Aorta (tissue), 5 donors: ENCODE results near the gene NR6A1. TPM values are rescaled to one million over a fixed set of nuclear protein-coding genes. Genes with fewer than 3 reads are reported as not detected.
"Not testable (repeated sequence)": the region's sequence is repeated elsewhere in the genome, so short reads cannot be mapped to it uniquely, and the experiment has no call there.

ENCODE experiments used
- ATAC-seq: fragments of 200-7000 bp; cut with Tn5 transposase; one replicate; pipeline ENCODE4 v1.9.1; 2022; ENCODE audit warnings: moderate library complexity; ENCODE audit not compliant: low FRiP score
- DNase-seq, 2 donors: peaks; one replicate each; pipeline ENCODE4 v3.0.0-alpha.2; 2020
- H3K27ac ChIP-seq, 2 donors: one replicate each; pipeline ENCODE4 v1.5.1; 2013; ENCODE audit warnings: low read length in 2 of 2, mild to moderate bottlenecking in 2 of 2, moderate library complexity in 2 of 2, control low read depth in 1 of 2, inconsistent platforms in 1 of 2, low read depth in 1 of 2
- H3K27me3 ChIP-seq, 2 donors: one replicate each; pipeline ENCODE4 v1.6.1; 2013; ENCODE audit warnings: control low read depth in 1 of 2, low read length in 1 of 2, mild to moderate bottlenecking in 1 of 2, moderate library complexity in 1 of 2; ENCODE audit not compliant: insufficient read depth in 2 of 2, control insufficient read depth in 1 of 2
- H3K36me3 ChIP-seq, 2 donors: one replicate each; pipeline ENCODE4 v1.6.1; 2013; ENCODE audit warnings: control low read depth in 1 of 2, low read length in 1 of 2, mild to moderate bottlenecking in 1 of 2; ENCODE audit not compliant: insufficient read depth in 2 of 2, control insufficient read depth in 1 of 2
- H3K4me1 ChIP-seq, 2 donors: one replicate each; pipeline ENCODE4 v1.6.1; 2013; ENCODE audit warnings: low read length in 2 of 2, control low read depth in 1 of 2, mild to moderate bottlenecking in 1 of 2, moderate library complexity in 1 of 2; ENCODE audit not compliant: insufficient read depth in 2 of 2, control insufficient read depth in 1 of 2
- H3K4me3 ChIP-seq, 2 donors: one replicate each; pipeline ENCODE4 v1.5.1; 2013; ENCODE audit warnings: low read length in 2 of 2, control low read depth in 1 of 2, mild to moderate bottlenecking in 1 of 2
- H3K9me3 ChIP-seq: one replicate; pipeline ENCODE4 v1.6.1; 2013; ENCODE audit warnings: mild to moderate bottlenecking, low read length; ENCODE audit not compliant: control insufficient read depth
- WGBS, 2 donors: extraction: QIAGEN DNeasy Blood & Tissue Kit; methylation state at CpG; one replicate each; pipeline ENCODE4 v1.1.7; 2013; 5-methylcytosine and 5-hydroxymethylcytosine counted together
- intact Hi-C, 2 donors: fragments of 100-400 bp; cut with DNase I; formaldehyde crosslinking; loops; one replicate each; pipeline versions ENCODE4 v1.14.2 to v1.15.0; 2022
- polyA plus RNA-seq, 2 donors: library from polyadenylated mRNA; stranded (reverse); fragments of 200-250 nt; gene quantifications; one replicate each; pipeline ENCODE4 v1.2.3, GENCODE V29; 2013
- total RNA-seq, 2 donors: library from RNA; stranded (reverse); fragmentation: NEBNext Ultra II Directional; extraction: Animal tissue kit (Norgen Biotek cat#: 25700); gene quantifications; one replicate each; pipeline ENCODE4 v1.2.1, GENCODE V29; 2021
- donor health status: healthy with polysubstance abuse.
- donor health status: Bipolar disorder and iron deficiency.
- donor health status: DM: no; HTN: no; CAD: no.
- donor health status: DM: no; HTN: no; CAD: no.
- donor health status: DM: yes; HTN: yes; CAD: no.

Gene NR6A1
- total and polyA plus RNA-seq, 4 donors, result 0.26 to 1.6 (median 0.46) TPM

DNA sequence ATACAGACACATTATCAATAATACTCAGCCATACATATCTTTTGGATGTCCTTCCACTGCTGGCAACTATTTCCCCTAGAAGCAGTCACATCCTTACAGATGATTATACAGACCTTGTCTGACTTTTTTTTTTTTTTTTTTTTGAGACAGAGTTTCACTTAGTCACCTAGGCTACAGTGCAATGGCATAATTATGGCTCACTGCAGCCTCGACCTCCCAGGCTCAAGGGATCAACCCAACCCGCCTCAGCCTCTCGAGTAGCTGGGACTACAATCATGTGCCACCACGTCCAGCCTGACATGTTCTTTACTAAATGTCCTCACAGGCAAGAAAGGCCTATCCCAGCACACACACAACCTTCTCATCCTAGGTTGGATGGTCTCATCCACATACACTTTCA lies 24.0 kb downstream of the NR6A1 start:
- intact Hi-C loops, result no loop called here
- 79 to 81% methylated on average over 4 of the region's 4 CpGs for WGBS, 2 donors
- no peak overlapping the region for H3K27ac ChIP-seq
- peaks cover 0 to 2% of the 10 kb centered on the region in 2 donors for H3K27me3 ChIP-seq
- H3K36me3 ChIP-seq, result no peaks in the 10 kb centered on the region
- ATAC-seq, result no peak
- no peak overlapping the region for H3K4me3 ChIP-seq
- H3K4me1 ChIP-seq, result no peaks in the 10 kb centered on the region
- no peak for DNase-seq
- no peaks in the 10 kb centered on the region for H3K9me3 ChIP-seq

DNA sequence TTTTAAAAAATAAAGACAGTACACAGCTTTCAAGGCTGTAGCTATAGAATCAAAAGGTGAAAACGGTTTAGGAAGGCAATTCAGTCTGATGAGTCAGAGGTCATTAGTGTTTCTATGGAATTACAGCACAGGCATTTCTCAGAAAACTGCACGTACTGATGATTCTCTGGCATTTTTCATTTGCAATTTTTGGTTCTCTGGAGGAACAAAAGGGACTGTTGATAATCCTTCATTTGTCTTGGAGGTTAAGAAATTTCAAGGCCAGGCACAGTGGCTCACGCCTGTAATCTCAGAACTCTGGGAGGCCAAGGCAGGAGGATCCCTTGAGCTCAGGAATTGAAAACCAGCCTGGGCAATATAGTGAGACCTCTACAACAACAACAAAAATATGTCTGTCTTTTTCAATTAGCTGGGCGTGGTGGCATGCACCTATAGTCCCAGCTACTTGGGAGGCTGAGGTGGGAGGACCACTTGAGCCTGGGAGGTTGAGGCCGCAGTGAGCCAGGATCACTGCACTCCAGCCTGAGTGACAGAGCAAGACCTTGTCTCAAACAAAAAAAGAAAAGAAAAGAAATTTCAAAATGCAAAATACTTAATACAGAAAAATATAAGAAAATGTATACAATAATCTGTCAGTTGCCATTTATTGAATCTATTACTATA lies 27.3 kb downstream of the NR6A1 start:
- Histone ChIP-seq H3K27me3 (peaks cover 0 to 2% of the 10 kb centered on the region in 2 donors), H3K36me3 (no peaks in the 10 kb centered on the region), H3K9me3 (no peaks in the 10 kb centered on the region), H3K27ac (no peak overlapping the region), H3K4me1 (no peaks in the 10 kb centered on the region), H3K4me3 (no peak overlapping the region)
- 86 to 87% methylated on average over 5 of the region's 5 CpGs for WGBS, 2 donors
- intact Hi-C loops, result no loop called here
- ATAC-seq (no peak), DNase-seq (no peak)

DNA sequence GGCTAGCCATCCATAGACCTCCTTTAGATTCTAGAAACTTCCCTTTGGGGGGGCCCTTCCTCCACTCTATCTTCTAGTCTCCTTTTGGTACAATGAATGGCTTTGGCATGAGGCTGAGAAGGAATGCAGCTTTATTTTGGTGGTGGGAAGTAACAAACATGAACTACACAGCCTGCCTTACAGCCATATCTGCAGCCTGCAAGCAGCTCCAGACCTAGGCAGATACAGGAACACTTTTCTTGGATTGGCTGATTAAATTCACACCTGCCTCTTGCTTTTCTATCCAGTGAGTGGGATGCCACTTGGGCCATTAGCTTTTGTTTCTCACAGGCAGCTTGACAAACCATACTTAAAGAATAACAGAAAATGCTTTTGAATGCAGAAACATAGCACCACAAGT lies 28.2 kb downstream of the NR6A1 start:
- DNase-seq (no peak), ATAC-seq (no peak)
- intact Hi-C loops, result no loop called here
- Histone ChIP-seq H3K4me3 (no peak overlapping the region), H3K27ac (no peak overlapping the region), H3K9me3 (no peaks in the 10 kb centered on the region), H3K4me1 (no peaks in the 10 kb centered on the region), H3K36me3 (no peaks in the 10 kb centered on the region), H3K27me3 (peaks cover 0 to 2% of the 10 kb centered on the region in 2 donors)

DNA sequence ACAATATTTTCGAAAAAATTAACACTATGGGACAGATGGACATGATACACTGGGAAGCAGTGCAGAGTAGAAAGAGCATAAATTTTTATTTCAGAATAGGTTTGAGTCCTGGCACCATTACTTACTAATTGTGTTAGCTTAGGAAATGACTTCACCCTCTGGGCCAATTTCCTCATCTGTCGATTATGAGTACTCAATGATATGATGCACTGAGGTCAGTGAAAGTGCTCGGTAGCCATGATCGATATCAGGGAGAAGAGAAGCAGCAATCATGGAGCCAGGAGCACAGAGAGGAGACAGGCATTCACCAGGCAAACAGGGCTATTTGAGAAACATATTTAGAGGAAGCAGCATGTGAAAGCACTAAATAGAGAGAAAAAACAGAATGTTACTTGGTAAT lies 29.4 kb downstream of the NR6A1 start:
- Histone ChIP-seq H3K4me1 (no peaks in the 10 kb centered on the region), H3K27ac (no peak overlapping the region), H3K36me3 (no peaks in the 10 kb centered on the region), H3K4me3 (no peak overlapping the region), H3K9me3 (no peaks in the 10 kb centered on the region), H3K27me3 (no peaks in the 10 kb centered on the region)
- intact Hi-C loops, result no loop called here
- 84 to 90% methylated on average over 4 of the region's 4 CpGs for whole genome bisulfite sequencing, 2 donors
- no peak for ATAC-seq
- no peak for DNase-seq

DNA sequence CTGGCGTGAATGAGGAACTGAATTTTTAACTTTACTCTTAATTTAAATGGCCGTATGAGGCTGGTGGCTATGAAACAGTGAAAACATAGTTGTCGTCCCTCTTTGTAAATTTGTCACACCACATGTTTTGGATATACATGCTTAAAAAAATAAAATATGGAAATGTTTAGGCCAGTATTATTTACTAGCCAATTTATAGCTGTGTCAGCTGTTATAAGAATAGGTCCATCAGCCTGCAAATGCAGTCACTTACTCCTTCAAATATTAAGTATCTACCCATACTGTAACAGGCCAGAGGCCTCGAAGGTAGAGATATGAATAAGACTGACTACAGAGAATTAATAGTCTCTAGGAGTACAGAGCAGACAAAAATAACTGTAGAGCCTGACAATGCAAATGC lies 30.0 kb downstream of the NR6A1 start:
- intact Hi-C loops, result no loop called here

DNA sequence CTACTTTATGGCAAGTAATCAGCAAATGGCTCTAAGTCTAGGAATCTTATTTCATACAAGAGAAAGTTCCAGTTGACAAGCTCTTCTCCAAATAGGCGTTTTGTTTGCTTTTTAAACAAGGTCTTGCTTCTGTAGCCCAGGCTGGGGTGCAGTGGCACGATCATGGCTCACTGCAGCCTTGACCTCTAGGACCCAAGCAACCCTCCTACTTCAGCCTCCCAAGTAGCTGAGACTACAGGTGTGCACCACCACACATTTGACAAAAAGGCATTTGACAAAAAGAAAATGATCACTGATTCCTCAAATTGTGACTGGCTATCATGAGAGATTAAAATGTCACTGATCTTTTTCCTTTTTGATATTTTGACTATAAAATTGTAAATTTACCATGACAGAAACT lies 31.8 kb downstream of the NR6A1 start:
- Histone ChIP-seq H3K27me3 (no peaks in the 10 kb centered on the region), H3K36me3 (no peaks in the 10 kb centered on the region), H3K9me3 (no peaks in the 10 kb centered on the region), H3K27ac (no peak overlapping the region), H3K4me1 (no peaks in the 10 kb centered on the region), H3K4me3 (no peak overlapping the region)
- DNase-seq, result no peak
- 85 to 88% methylated on average over 2 of the region's 2 CpGs for WGBS, 2 donors
- intact Hi-C loops, result no loop called here
- ATAC-seq, result no peak

More for the DNA sequence above, 30.0 kb downstream of the NR6A1 start:
- H3K27ac ChIP-seq, result no peak overlapping the region
- no peak for ATAC-seq
- no peak for DNase-seq
- 91% methylated on average over 4 of the region's 4 CpGs for WGBS, 2 donors
- no peaks in the 10 kb centered on the region for H3K4me1 ChIP-seq
- H3K27me3 ChIP-seq, result no peaks in the 10 kb centered on the region
- H3K36me3 ChIP-seq, result no peaks in the 10 kb centered on the region
- no peaks in the 10 kb centered on the region for H3K9me3 ChIP-seq
- no peak overlapping the region for H3K4me3 ChIP-seq

DNA sequence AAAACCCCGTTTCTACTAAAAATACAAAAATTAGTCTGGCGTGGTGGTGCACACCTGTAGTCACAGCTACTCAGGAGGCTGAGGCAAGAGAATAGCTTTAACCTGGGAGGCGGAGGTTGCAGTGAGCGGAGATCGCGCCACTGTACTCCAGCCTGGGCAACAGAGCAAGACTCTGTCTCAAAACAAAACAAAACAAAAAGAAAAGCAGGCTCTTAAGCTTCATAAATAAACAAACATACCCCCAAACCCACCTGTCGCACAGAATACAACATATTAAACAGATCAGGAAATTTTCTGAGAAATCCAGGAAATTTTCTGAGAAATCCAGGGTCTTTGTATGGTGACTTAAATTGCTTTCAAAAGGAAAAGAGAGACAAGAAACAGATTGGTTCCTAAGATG lies 33.0 kb downstream of the NR6A1 start:
- not testable (repeated sequence) for ATAC-seq, H3K4me3 ChIP-seq, H3K36me3 ChIP-seq

DNA sequence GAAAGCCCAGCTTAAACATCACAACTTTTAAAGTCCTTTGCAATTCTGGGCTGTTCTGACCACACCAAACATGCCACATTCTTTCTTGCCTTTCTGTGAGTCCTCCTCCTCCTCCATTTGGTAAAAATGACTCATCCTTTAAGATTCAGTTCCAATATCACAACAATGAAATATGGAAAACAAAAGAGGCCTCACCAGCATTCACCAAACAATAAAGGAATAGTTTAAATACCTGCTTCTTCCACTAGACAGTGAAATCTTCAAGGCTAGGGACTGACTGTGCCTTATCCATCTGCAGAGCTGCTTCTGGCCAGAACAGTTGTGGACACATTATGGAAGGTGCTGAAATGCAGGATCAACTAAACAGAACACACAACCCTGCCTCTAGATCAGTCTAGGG lies 36.0 kb downstream of the NR6A1 start:
- no peaks in the 10 kb centered on the region for H3K36me3 ChIP-seq
- intact Hi-C loops, result no loop called here
- H3K27ac ChIP-seq, result no peak overlapping the region
- H3K9me3 ChIP-seq, result no peaks in the 10 kb centered on the region
- no peaks in the 10 kb centered on the region for H3K27me3 ChIP-seq
- no peak overlapping the region for H3K4me3 ChIP-seq
- DNase-seq, result no peak
- ATAC-seq, result no peak
- H3K4me1 ChIP-seq, result no peaks in the 10 kb centered on the region

More for the DNA sequence above, 33.0 kb downstream of the NR6A1 start:
- WGBS, 2 donors, result 97 to 98% methylated on average over 7 of the region's 7 CpGs
- H3K27ac ChIP-seq, H3K4me1 ChIP-seq, H3K27me3 ChIP-seq, DNase-seq, H3K9me3 ChIP-seq, intact Hi-C loops: not testable (repeated sequence)

DNA sequence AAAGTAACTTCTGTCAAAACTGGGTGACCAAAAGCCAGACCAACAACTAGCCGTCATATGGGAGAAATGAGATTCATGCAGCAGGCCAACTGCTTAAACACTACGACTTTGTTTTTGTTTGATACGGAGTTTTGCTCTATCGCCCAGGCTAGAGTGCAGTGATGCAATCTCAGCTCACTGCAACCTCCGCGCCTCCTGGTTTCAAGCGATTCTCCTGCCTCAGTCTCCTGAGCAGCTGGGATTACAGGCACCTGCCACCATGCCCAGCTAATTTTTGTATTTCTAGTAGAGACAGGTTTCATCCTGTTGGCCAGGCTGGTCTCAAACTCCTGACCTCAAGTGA lies 36.4 kb downstream of the NR6A1 start:
- 89 to 92% methylated on average over 7 of the region's 7 CpGs for WGBS, 2 donors
- DNase-seq, H3K36me3 ChIP-seq, ATAC-seq, H3K4me1 ChIP-seq, H3K9me3 ChIP-seq, intact Hi-C loops, H3K27me3 ChIP-seq, H3K4me3 ChIP-seq, H3K27ac ChIP-seq: not testable (repeated sequence)
